Erythroblast (primary cell): Measurements from ENCODE around the gene RIPK1.

ENCODE experiments used
- GATA1 ChIP-seq: IDR thresholded peaks from 2 replicates; pipeline ENCODE4 v1.6.1; 2011; ENCODE audit warnings: low read depth, mild to moderate bottlenecking, control low read depth, low read length, moderate library complexity
- POLR2A ChIP-seq: IDR thresholded peaks from 2 replicates; pipeline ENCODE4 v1.6.1; 2011; ENCODE audit warnings: mild to moderate bottlenecking, low read length

GRCh38 chr6:3071568-3071967 is 3.3 kb downstream of the RIPK1 start:
- TF ChIP-seq POLR2A, result no peak
- TF ChIP-seq GATA1, result no peak
